ENCODE data around the gene TM2D3.

TM2D3 gene

DNA sequence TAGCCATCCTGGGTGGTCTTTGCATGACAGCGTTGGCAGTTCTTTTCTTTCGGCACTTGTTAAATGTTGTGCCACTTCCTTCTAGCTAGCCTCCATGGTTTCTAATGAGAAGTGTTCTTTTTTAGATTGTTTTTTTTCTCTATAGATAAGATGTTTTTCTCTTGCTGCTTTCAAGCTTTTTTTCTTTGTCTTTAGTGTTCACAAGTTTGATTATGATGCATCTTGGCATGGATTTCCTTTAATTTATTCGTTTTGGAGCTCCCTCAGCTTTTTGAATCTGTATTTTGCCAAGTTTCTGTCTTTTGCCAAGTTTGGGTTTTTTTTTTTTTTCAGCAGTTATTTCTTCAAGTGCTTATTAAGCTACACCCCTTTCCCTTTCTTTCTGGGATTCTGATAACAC is 53.1 kb downstream of the TM2D3 start:
- DNase-seq: no peak

DNA sequence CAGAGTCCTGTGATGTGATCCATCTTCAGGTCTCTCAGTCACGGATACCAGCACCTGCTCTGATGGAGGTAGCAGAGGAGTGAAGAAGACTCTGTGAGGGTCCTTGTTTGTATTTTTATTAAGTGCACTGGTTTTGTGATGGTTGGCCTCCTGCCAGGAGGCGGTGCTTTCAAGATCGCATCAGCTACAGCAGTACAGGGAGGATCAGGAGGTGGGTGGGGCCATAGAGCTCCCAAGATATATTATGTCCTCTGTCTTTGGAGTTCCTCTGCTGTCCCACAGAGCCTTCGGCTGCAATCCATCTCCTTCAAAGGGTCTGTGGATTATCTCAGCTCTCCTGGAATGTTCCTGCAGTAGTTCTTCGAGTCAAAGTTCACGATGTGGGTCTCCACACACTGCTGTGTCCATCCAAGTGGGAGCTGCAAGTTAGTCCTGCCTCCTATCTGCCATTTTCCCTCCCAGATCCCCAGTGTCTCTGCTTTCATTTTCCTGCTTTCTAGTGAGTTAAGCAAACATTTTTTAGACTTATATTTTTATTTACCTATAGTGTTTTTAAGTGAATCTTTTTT is 54.7 kb downstream of the TM2D3 start:
- no peak for DNase-seq

DNA sequence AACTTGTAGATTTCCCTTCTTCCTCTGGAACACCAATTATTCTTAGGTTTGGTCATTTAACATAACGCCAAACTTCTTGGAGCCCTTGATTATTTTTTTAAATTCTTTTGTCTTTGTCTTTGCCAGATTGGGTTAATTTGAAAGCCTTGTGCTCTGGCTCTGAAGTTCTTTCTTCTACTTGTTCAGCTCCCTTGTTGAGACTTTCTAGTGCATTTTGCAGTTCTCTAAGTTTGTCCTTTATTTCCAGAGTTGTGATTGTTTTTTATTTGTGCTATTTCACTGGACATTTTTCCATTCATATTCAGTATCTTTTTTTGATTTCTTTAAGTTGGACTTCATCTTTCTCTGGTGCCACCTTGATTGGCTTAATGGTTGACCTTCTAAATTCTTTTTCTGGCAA is 55.5 kb downstream of the TM2D3 start:
- DNase-seq: no peak

All from NCI-H526 (cell line).